Endometrial microvascular endothelial cells (primary cell): ENCODE data around the gene LCP2. TPM values are rescaled to one million over a fixed set of nuclear protein-coding genes. Genes with fewer than 3 reads are reported as not detected.

Experiments
- in situ Hi-C: cut with HindIII; loops from 2 replicates; pipeline ENCODE4 v1.10.0; 2017; ENCODE audit warnings: low sequenced_read_pairs, low pct_unique_long_range_greater_than_20kb; ENCODE audit errors: inconsistent ontology term
- total RNA-seq: library from RNA; depleted of rRNA; stranded (reverse); fragments of >200 nt; gene quantifications from one replicate; pipeline ENCODE4 v1.2.3, GENCODE V29; 2015; ENCODE audit errors: inconsistent ontology term

The LCP2 gene
- total RNA-seq, 1 donor from 2014 or later: 45.5 TPM

- in situ Hi-C loops: no loop called here
Measured at GRCh38 chr5:170283296-170283695, 14.3 kb downstream of the LCP2 start.

DNA sequence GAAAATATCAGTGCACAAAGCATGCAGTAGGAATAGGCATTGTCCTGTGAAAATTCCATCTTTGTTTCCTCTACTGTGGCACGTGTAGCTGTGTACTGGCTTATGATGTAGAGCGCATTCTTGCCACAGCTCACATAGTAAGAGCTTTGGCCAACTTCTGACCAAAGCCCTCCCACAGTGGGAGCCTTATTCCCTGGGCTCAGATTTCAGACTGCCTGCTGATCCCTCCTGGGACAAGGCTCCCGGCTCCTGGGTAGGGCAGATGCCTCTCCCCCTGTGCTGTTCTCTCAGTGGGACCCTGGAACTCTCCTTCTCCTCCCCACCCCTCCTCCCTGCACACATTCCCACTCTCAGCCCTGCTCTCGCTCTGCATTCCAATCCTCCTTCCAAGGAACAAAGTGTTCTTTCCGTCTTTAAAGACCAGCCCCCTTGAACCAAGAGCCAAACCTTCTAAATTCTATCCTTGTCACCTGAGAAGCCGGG is 17.5 kb downstream of the LCP2 start:
- in situ Hi-C loops: no loop called here

DNA sequence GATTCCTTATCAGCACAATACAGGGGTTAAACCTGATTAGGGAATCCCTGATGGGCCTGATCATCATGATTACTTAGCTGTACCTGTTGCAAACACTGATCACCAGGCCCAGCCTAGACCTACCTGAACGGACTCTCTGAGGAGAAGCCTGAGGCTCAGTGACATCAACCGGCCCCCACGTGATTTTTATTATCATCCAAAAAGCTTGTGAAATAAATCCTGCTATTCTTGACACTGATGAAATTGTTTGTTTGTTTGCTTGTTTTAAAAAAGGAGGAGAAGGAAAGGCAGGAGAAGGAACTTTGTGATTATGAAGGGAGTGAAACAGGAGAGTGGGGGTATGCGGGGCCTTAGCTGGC is 18.1 kb downstream of the LCP2 start:
- in situ Hi-C loops: no loop called here

GRCh38 chr5:170278611-170279458 is 18.7 kb downstream of the LCP2 start:
- in situ Hi-C loops: no loop called here

DNA sequence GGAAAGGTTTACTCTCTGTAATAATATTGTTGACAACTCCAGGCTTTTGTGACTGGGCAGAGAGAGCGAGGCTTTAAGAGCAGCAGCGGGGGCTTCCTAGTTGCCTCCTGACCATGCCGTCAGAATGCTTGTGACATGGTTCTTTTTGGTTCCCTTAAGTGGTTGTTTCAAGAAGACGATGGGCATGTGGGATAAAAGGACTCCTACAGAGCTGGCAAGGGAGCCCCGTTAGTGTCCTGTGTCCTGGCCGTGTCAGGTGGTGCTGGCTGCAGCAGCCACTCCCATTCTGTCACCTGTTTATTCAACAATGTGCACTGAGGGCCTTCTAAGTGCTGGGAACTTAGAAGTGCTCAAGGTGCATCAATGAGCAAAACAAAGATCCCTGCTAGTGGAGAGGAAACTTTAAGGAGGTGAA is 19.7 kb downstream of the LCP2 start:
- in situ Hi-C loops: no loop called here

DNA sequence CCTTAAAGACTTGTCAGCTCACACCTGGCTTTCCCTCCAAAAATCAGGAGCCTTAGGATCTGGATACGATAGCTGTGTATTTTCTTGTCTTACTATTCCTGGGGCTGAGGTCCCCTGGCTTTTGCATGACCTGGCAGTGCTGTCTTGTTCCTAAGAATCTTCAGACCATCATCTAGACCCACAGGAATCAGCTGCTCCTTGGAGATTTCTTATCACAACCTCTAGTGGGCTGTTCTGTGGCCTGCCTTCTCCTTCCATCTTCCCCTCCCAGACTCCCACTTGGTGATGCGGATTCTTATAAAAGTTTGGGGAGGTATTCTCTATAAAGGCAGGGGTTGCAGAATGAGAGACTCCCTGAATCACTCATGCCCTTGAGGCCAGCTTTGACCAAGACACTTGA is 21.4 kb downstream of the LCP2 start:
- in situ Hi-C loops: no loop called here

DNA sequence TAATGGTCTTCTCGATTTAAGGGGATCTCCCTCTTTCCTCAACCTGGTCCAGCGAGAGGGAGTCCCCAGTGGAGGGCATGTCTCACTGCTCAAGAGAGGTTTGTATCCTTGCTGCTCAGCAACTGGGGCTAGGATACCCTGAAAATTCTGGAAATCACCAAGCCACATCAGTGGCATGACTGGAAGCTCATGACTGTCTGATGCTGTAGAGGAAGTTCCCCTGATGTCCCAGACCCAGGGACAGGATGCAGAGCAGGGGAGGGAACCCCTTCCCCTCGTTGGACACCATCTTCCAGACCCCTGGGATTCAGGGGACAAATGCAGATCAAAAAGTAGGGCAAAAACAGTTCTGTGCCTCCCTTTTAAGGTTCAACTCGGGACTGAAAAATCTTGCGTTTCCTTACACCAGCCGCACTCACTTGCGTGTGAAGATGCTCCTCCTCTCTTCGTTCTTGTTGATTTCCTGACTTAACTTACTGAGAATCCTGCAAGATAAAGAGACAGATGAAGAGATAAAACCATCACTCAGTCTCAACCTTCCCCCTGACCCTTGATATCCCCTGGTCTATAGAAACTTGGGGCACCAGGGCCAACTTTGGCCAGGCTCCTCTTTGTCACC is 22.1 kb downstream of the LCP2 start:
- in situ Hi-C loops: no loop called here

GRCh38 chr5:170273968-170274710 is 23.4 kb downstream of the LCP2 start:
- in situ Hi-C loops: no loop called here

- in situ Hi-C loops: no loop called here
Measured at GRCh38 chr5:170270293-170271069, 27.1 kb downstream of the LCP2 start.

DNA sequence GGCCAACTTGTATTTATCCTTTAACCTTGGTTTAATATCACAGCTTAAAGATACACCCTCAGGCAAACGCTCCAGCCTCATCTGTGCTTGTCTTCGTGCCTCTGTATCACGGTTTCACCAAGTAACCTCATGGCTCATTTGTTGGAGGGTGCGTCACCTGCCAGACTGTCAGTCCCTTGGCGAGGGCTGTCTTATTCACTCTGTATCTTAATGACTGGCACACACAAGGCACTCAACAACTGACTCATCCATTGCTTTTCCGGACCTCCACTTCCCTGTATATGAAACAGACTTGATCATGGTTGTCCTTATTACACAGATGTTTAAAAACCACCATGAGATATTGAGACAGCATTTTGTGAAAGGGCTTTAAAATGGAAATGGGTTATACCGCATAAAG is 28.0 kb downstream of the LCP2 start:
- in situ Hi-C loops: no loop called here

DNA sequence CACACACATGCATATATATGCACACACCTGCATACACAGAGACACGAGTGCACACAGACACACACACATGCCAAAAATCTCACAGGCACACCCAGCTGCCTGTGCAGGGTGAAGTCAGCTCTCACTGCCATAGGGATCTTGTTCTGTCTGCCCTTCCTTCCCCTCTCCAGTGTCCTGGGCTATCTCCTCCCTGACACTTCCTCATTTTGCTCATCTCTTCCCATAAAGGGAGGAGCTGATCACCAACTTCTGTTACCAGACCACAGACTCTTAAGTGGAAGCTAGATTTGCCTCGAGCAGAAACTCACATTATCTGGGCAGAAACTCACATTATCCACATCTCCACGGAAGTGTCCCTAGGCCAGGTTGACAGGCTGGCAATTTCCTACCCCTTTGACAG is 28.7 kb downstream of the LCP2 start:
- in situ Hi-C loops: no loop called here

GRCh38 chr5:170268153-170268689 is 29.4 kb downstream of the LCP2 start:
- in situ Hi-C loops: no loop called here

DNA sequence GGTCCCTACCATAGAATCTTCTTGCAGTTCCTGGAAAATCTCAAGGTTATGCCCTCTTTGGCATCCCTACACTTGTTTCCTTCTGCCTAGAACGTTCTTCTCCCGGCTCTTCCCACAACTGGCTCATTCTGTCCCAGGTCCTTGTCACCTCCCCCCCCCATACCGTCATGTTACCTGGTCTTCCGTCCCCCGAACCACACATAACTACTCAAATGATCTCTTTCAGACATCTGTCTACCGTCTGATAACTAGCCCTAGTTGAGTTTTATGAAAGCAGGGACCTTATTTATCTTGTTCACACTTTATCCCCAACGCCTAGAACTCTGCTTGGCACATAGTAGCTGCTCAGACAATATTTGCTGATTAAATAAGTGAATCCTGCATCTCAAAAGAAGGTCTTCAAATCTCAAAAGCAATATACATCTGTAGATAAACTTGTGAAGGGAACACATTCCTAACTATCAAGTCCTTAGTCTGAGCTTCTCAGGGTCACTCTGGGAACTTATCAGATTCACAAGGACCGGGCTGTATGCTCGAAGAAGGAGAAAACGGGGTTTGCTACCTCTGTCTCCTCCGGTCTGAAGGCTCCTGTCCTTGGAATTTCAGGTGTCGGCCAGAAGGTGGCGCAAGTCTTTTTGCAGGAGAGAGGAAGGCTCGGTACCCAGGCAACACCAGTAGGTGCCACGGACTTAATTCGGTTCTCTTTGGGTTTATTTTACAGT is 30.0 kb downstream of the LCP2 start:
- in situ Hi-C loops: no loop called here

DNA sequence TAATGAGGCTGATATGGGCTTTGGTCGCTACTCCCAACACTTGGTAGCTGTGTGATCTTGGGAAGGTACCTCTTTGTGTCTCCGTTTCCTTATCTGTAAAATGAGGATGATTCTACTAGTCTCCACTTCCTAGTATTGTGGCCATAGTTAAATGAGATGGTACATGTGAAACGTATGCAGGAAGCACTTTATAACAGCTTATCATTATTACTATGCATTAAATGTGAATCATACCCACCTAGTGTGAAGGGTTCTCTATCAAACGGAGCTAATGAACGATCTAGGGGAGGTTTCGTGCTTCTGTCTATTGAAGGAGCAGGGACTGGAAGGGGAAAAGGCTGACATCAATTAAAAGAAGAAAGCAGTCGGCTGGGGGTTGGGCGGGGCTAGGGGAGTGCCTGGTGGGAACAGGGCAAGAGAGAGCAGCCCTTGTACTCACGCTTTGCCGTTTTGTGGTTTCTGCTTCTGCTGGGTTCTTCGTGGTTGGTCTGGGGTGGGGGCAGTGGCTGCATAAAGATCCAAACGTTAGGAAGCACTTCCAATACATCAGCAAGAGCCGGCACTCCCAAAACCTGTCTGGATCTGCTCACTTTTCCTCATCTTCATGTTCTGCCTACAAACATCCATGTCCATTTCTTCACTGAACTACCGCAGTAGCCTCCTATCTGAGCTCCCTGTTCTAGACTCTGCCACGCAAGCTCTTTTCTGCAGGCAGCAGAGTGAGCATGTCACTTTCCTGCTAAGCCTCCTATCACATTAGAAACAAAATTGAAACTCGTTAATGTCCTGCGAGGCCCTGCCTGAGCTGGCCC is 30.8 kb downstream of the LCP2 start:
- in situ Hi-C loops: no loop called here

- in situ Hi-C loops: no loop called here
Measured at GRCh38 chr5:170265522-170265921, 32.1 kb downstream of the LCP2 start.

DNA sequence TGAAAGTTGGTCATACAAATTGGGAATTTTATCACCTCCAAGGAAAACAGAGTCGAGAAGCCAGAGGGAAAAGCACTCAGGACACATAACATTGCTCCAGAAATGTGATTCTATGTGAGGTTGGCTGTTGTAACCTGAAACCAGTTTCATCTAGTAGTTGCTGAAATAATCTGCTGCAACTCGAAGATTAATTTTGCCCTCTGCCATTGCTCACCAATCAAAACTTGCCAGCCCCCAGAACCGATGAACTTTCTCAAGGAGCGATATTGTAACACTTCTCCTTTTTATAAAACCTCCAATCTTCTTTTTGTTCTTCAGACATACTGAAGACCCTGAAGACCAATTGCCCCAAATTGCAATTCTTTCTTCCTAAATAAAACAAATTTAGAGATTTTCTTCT is 33.7 kb downstream of the LCP2 start:
- in situ Hi-C loops: no loop called here
